ENCODE measurements around the gene DDX56.

Gene DDX56

GRCh38 chr7:44534087-44534486 lies 39.6 kb downstream of the DDX56 start:
- DNase-seq: no peak

- DNase-seq: no peak
These were observed 40.2 kb downstream of the DDX56 start for GRCh38 chr7:44533301-44534055.

GRCh38 chr7:44531421-44532380 lies 42.0 kb downstream of the DDX56 start:
- no peak for DNase-seq

- no peak for DNase-seq
These were observed 42.7 kb downstream of the DDX56 start for GRCh38 chr7:44530990-44531389.

- no peak for DNase-seq
These were observed 48.8 kb downstream of the DDX56 start for GRCh38 chr7:44524811-44525388.

- no peak for DNase-seq
These were observed 51.4 kb downstream of the DDX56 start for GRCh38 chr7:44522315-44522714.

- no peak for DNase-seq
These were observed 52.2 kb downstream of the DDX56 start for GRCh38 chr7:44521347-44522095.

- no peak for DNase-seq
These were observed 53.1 kb downstream of the DDX56 start for GRCh38 chr7:44520574-44520973.

GRCh38 chr7:44519546-44519945 lies 54.2 kb downstream of the DDX56 start:
- DNase-seq: no peak

GRCh38 chr7:44518761-44519160 lies 54.9 kb downstream of the DDX56 start:
- no peak for DNase-seq

GRCh38 chr7:44517175-44517574 lies 56.5 kb downstream of the DDX56 start:
- DNase-seq: no peak
